Measurements from ENCODE around the gene TOMM34. TPM values are rescaled to one million over a fixed set of nuclear protein-coding genes. Genes with fewer than 3 reads are reported as not detected.

TOMM34 gene
- total RNA-seq, 1 donor from 2014 or later: 4.2 TPM

DNA sequence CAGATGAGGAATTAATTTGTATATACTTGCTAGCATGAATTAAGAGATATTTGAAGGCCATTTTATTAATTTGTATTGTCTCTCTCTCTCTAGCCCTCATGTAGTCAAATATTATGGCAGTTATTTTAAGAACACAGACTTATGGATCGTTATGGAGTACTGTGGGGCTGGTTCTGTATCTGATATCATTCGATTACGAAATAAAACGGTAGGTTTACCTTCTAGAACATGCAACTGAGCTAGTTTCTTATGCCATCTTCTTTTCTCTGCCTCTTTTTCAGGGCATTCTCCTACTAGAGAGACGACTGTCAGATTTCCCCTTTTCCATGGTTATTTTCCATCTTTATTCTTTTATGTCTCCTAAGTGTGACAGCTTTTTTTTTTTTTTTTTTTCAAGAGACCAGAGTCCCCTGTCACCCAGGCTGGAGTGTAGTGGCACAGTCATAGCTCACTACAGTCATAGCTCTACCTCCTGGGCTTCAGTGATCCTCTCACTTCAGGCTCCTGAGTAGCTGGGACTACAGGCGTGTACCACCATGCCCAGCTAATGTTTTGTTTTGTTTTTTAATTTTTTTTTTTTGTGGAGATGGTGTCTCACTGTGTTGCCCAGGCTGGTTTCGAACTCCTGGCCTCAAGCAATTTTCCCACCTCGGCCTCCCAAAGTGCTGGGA is 21.7 kb upstream of the TOMM34 start:
- no peak overlapping the region for H3K9ac ChIP-seq (ENCODE audit: low read depth in 1 of 3, low read length in 3 of 3)
- no peaks in the 10 kb centered on the region for H3K4me1 ChIP-seq (ENCODE audit: control insufficient read depth in 3 of 3, insufficient read depth in 3 of 3, low read length in 3 of 3)
- H3K36me3 ChIP-seq (ENCODE audit: control insufficient read depth in 3 of 3, insufficient read depth in 3 of 3, low read length in 3 of 3): peaks cover 0 to 19% (median 19%) of the 10 kb centered on the region in 3 donors
- no peaks in the 10 kb centered on the region for H3K9me3 ChIP-seq (ENCODE audit: control insufficient read depth in 3 of 3, low read length in 3 of 3)
- no peak overlapping the region for H3K4me3 ChIP-seq (ENCODE audit: low read length in 3 of 3)
- H3K27ac ChIP-seq (ENCODE audit: low read depth, low read length): no peak overlapping the region
- no peaks in the 10 kb centered on the region for H3K27me3 ChIP-seq (ENCODE audit: control insufficient read depth in 3 of 3, insufficient read depth in 3 of 3, low read length in 3 of 3)

DNA sequence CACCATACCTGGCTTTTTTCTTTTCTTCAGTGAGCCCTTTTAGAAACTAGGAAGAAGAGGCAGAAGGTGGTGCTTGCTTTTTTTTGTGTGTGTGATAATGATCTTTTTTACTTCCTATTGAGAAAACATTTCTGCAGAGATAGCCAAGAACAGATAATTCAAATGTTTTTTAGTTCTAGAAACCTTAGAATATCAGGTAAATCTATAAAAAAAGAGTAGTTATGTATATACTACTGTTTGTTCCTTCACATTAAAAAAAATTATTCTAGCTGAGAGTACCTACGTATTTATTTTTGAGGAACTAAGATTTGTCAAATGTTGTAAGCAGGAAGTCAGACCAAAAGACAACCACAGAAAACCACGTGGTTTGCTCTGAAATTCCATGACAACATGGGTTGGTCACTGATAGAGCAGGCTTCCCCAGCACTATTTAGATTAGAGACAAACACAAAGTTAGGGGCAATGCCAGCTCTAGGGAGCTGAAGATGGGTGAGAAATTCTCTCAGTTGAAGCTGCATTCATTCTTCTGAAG is 19.0 kb upstream of the TOMM34 start:
- Histone ChIP-seq H3K27ac (ENCODE audit: low read depth, low read length) (peak overlapping the region; percentile 38), H3K9me3 (ENCODE audit: control insufficient read depth in 3 of 3, low read length in 3 of 3) (no peaks in the 10 kb centered on the region), H3K27me3 (ENCODE audit: control insufficient read depth in 3 of 3, insufficient read depth in 3 of 3, low read length in 3 of 3) (no peaks in the 10 kb centered on the region), H3K9ac (ENCODE audit: low read depth in 1 of 3, low read length in 3 of 3) (no peak overlapping the region), H3K4me3 (ENCODE audit: low read length in 3 of 3) (no peak overlapping the region), H3K4me1 (ENCODE audit: control insufficient read depth in 3 of 3, insufficient read depth in 3 of 3, low read length in 3 of 3) (no peaks in the 10 kb centered on the region), H3K36me3 (ENCODE audit: control insufficient read depth in 3 of 3, insufficient read depth in 3 of 3, low read length in 3 of 3) (peaks cover 0 to 25% (median 22%) of the 10 kb centered on the region in 3 donors)

DNA sequence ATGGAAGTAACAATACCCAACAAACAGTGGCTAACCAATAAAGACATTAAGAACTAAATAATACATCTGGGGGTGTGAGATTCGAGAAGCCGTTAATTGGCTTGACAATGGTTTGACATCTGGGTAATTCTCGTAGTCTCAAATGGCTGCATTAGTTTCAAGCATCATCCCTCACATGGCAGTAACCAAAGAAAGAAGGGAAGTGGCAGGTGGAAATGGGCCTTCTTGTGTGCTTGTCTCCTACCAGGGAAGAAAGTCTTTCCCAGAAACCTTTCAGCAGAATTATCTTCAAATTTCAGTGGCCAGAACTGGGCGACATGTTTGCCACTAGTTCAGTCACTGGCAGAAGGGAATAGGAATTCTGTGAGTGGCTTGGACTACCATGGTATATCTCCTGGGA is 16.5 kb upstream of the TOMM34 start:
- peaks cover 0 to 28% (median 27%) of the 10 kb centered on the region in 3 donors for H3K36me3 ChIP-seq (ENCODE audit: control insufficient read depth in 3 of 3, insufficient read depth in 3 of 3, low read length in 3 of 3)
- H3K4me1 ChIP-seq (ENCODE audit: control insufficient read depth in 3 of 3, insufficient read depth in 3 of 3, low read length in 3 of 3): no peaks in the 10 kb centered on the region
- no peaks in the 10 kb centered on the region for H3K27me3 ChIP-seq (ENCODE audit: control insufficient read depth in 3 of 3, insufficient read depth in 3 of 3, low read length in 3 of 3)
- H3K4me3 ChIP-seq (ENCODE audit: low read length in 3 of 3): no peak overlapping the region
- no peak overlapping the region for H3K9ac ChIP-seq (ENCODE audit: low read depth in 1 of 3, low read length in 3 of 3)
- H3K9me3 ChIP-seq (ENCODE audit: control insufficient read depth in 3 of 3, low read length in 3 of 3): no peaks in the 10 kb centered on the region
- no peak overlapping the region for H3K27ac ChIP-seq (ENCODE audit: low read depth, low read length)

DNA sequence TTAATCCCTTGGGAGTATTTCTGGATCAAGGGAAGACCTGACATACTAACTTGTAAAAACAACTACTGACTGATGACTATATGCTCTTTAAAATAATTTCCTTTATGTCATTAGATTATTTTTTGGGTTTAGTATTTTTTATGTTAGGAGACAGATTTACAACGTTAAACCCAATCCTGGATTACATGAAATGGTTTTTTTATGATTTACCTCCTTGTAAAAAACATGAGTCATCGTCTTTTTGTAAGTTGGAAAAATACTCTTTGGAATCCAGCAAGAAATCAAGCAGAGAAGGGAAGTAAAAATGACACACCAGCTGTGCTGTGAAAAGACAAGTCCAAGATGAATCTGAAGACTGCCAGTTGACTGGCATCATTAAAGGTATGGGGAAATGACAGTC is 12.9 kb upstream of the TOMM34 start:
- Histone ChIP-seq H3K4me1 (ENCODE audit: control insufficient read depth in 3 of 3, insufficient read depth in 3 of 3, low read length in 3 of 3) (no peaks in the 10 kb centered on the region), H3K27ac (ENCODE audit: low read depth, low read length) (no peak overlapping the region), H3K4me3 (ENCODE audit: low read length in 3 of 3) (no peak overlapping the region), H3K36me3 (ENCODE audit: control insufficient read depth in 3 of 3, insufficient read depth in 3 of 3, low read length in 3 of 3) (peaks cover 0 to 23% (median 16%) of the 10 kb centered on the region in 3 donors), H3K9ac (ENCODE audit: low read depth in 1 of 3, low read length in 3 of 3) (no peak overlapping the region), H3K9me3 (ENCODE audit: control insufficient read depth in 3 of 3, low read length in 3 of 3) (no peaks in the 10 kb centered on the region), H3K27me3 (ENCODE audit: control insufficient read depth in 3 of 3, insufficient read depth in 3 of 3, low read length in 3 of 3) (no peaks in the 10 kb centered on the region)

DNA sequence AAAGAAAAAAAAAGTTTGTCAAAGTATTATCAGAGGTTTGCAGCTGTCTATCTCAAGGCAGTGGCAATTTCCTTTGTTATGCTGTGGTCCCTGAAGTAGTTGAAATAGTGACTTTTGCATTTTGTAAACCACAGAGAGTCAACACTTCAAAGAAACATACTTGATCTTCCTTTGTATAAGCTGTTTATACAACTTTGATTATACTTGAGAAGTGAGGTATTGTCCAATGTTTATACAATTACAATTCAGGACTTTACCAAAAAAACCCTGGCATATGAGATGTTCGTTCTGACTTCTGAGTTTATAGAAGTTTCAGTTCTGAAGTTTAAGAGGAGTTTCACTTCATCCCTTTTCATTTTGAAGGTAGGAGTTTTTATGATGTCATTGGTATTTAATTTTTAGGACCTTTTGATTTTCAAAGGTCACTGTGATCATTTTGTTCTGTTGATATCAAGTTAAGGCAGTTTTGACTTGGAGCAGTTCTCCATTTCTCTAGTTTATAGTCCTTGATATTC is 10.1 kb upstream of the TOMM34 start:
- Histone ChIP-seq H3K4me1 (ENCODE audit: control insufficient read depth in 3 of 3, insufficient read depth in 3 of 3, low read length in 3 of 3) (peaks cover 11 to 19% (median 14%) of the 10 kb centered on the region in 3 donors), H3K4me3 (ENCODE audit: low read length in 3 of 3) (no peak overlapping the region), H3K9me3 (ENCODE audit: control insufficient read depth in 3 of 3, low read length in 3 of 3) (no peaks in the 10 kb centered on the region), H3K9ac (ENCODE audit: low read depth in 1 of 3, low read length in 3 of 3) (no peak overlapping the region), H3K36me3 (ENCODE audit: control insufficient read depth in 3 of 3, insufficient read depth in 3 of 3, low read length in 3 of 3) (peaks cover 0 to 23% (median 16%) of the 10 kb centered on the region in 3 donors), H3K27ac (ENCODE audit: low read depth, low read length) (no peak overlapping the region), H3K27me3 (ENCODE audit: control insufficient read depth in 3 of 3, insufficient read depth in 3 of 3, low read length in 3 of 3) (no peaks in the 10 kb centered on the region)

DNA sequence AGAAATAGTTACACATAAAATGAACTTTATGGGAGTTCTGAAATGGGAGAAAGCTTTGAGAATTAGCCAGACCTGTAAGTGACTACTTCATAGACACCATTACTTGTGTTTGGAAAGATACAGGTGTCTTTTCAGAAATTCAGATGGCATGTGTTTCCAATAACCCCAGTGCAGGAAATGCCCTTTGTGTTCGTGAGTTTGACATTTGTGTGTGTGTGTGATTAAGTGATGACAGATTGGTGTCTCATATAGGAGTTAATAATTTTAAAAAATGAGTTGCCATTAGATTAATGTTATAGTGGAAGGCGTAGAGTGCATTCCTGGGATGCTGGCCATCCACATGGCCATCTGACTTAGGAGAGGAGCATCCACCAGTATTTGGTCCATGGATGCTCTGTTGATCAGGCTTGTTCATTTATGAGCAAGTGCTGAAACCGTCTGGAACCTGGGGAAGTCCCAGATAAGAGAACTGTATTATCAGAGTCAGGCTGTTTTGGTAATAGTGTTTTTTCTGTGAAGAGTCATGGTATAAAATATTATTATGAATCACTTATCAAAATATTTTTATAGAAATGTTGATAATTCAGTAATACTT is 9.2 kb upstream of the TOMM34 start:
- Histone ChIP-seq H3K4me3 (ENCODE audit: low read length in 3 of 3) (no peak overlapping the region), H3K4me1 (ENCODE audit: control insufficient read depth in 3 of 3, insufficient read depth in 3 of 3, low read length in 3 of 3) (peaks cover 11 to 19% (median 14%) of the 10 kb centered on the region in 3 donors), H3K9me3 (ENCODE audit: control insufficient read depth in 3 of 3, low read length in 3 of 3) (no peaks in the 10 kb centered on the region), H3K27me3 (ENCODE audit: control insufficient read depth in 3 of 3, insufficient read depth in 3 of 3, low read length in 3 of 3) (no peaks in the 10 kb centered on the region), H3K36me3 (ENCODE audit: control insufficient read depth in 3 of 3, insufficient read depth in 3 of 3, low read length in 3 of 3) (peaks cover 0 to 17% (median 7%) of the 10 kb centered on the region in 3 donors), H3K27ac (ENCODE audit: low read depth, low read length) (no peak overlapping the region), H3K9ac (ENCODE audit: low read depth in 1 of 3, low read length in 3 of 3) (no peak overlapping the region)

DNA sequence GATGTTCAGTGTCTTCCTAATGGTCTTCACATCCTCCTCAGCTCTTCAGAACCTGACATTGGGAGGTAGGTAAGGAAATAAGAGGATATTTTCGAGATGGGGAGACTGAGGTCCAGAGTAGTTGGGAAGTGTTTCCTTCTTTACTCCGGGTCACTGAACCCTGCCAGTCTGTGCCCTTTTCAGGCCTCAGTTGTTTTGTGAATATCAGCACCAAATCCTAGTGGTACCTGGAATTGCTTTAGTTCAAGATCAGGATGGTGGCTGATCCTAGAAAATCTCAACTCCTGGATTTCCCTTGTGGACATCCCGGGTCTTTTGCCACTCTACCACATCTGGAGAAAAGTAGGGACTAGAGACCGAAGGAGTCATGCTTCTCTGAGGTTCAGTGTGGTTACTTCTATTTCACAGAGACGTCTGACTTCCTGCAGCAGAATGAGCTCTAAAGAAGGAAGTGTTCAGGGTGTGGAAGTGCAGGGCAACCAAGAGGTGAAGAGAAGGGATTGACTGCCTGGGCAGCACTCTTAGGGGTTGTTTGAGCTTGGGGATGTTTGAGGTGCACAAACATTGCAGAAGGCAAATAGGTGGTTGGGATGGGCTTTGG is 7.1 kb upstream of the TOMM34 start:
- Histone ChIP-seq H3K27ac (ENCODE audit: low read depth, low read length) (peak overlapping the region; percentile 75), H3K4me1 (ENCODE audit: control insufficient read depth in 3 of 3, insufficient read depth in 3 of 3, low read length in 3 of 3) (peaks cover 11 to 19% (median 14%) of the 10 kb centered on the region in 3 donors), H3K4me3 (ENCODE audit: low read length in 3 of 3) (peak overlapping the region; percentile 91 to 96 (median 94)), H3K9ac (ENCODE audit: low read depth in 1 of 3, low read length in 3 of 3) (peak overlapping the region; percentile 11 to 92 (median 80)), H3K9me3 (ENCODE audit: control insufficient read depth in 3 of 3, low read length in 3 of 3) (no peaks in the 10 kb centered on the region), H3K36me3 (ENCODE audit: control insufficient read depth in 3 of 3, insufficient read depth in 3 of 3, low read length in 3 of 3) (peaks cover 0 to 3% (median 0%) of the 10 kb centered on the region in 3 donors), H3K27me3 (ENCODE audit: control insufficient read depth in 3 of 3, insufficient read depth in 3 of 3, low read length in 3 of 3) (no peaks in the 10 kb centered on the region)

DNA sequence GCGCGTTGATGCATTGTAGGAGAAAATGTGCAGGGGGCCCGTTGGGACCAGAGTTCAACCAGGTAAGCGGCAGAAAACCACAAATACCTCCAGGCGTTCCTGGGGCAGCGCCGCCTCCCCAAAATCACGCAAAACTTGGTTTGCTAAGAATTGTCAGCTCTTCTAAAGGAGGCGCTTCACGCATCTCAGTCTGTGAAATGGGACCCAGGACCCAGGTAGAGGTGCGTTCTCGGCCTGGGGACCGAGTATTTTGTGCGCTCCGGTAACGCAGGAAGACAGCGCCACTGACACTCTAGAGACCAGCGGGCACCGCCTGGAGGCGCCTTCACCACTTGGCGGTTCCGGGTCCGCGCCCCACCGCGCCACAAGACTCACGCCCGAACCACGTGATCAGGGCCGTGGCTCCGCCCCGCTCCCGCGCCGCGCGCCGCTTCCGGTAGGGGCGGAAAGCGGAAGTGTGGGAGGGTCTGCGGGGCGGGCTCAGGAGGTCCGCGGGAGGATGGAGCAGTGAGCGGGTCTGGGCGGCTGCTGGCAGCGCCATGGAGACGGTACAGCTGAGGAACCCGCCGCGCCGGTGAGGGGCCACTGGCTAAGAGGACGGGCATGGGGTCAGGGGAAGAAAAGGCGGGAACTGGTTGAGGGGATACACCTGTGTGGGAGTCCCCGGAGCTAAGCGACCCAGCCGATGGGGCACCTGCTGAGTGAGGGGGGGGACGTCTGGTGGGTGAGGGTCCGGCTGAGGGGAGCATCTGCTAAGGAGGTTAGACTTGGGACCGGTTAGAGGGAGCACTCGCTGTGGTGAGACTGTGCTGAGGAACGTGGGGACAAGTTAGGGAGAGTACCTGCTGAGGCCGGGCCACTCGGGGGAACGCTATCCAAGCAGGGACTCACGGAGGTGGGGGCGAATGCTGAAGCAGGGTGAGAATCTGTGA is 6.1 kb upstream of the TOMM34 start, which contains the start of gene STK4:
Gene STK4 (plus strand): TSS at position 483 of the 932 bp plus-strand sequence. CDS start 57 bp downstream, at position 540.
- H3K4me1 ChIP-seq (ENCODE audit: control insufficient read depth in 3 of 3, insufficient read depth in 3 of 3, low read length in 3 of 3): peaks cover 11 to 19% (median 14%) of the 10 kb centered on the region in 3 donors
- H3K27ac ChIP-seq (ENCODE audit: low read depth, low read length): peak within 1 kb of the TSS; percentile 75
- peak within 1 kb of the TSS; percentile 92 to 94 (median 92) for H3K9ac ChIP-seq (ENCODE audit: low read depth in 1 of 3, low read length in 3 of 3)
- no peaks in the 10 kb centered on the region for H3K9me3 ChIP-seq (ENCODE audit: control insufficient read depth in 3 of 3, low read length in 3 of 3)
- H3K36me3 ChIP-seq (ENCODE audit: control insufficient read depth in 3 of 3, insufficient read depth in 3 of 3, low read length in 3 of 3): no peaks in the 10 kb centered on the region
- no peaks in the 10 kb centered on the region for H3K27me3 ChIP-seq (ENCODE audit: control insufficient read depth in 3 of 3, insufficient read depth in 3 of 3, low read length in 3 of 3)
- peak within 1 kb of the TSS; percentile 91 to 96 (median 94) for H3K4me3 ChIP-seq (ENCODE audit: low read length in 3 of 3)

DNA sequence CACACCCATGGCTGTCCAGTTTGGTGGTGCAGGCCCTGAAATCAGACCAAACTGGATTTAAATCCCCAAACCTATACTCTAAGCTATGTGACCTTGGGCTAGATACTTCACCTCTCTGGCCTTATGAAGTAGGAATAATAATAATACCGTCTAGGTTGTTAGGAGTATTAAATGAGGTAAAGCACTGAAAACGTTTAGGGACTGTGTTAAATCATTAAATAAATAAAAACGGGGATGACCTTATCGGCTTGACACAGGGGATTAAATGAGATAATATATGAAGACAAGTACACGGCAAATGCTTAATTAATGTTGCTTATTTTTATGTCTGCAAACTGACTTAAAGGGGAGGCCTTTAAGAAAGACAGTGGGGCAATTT is 5.4 kb upstream of the TOMM34 start:
- peaks cover 11 to 19% (median 15%) of the 10 kb centered on the region in 3 donors for H3K4me1 ChIP-seq (ENCODE audit: control insufficient read depth in 3 of 3, insufficient read depth in 3 of 3, low read length in 3 of 3)
- peak overlapping the region; percentile 91 to 96 (median 94) for H3K4me3 ChIP-seq (ENCODE audit: low read length in 3 of 3)
- no peaks in the 10 kb centered on the region for H3K9me3 ChIP-seq (ENCODE audit: control insufficient read depth in 3 of 3, low read length in 3 of 3)
- peak overlapping the region; percentile 92 to 94 (median 92) for H3K9ac ChIP-seq (ENCODE audit: low read depth in 1 of 3, low read length in 3 of 3)
- H3K36me3 ChIP-seq (ENCODE audit: control insufficient read depth in 3 of 3, insufficient read depth in 3 of 3, low read length in 3 of 3): no peaks in the 10 kb centered on the region
- peak overlapping the region; percentile 75 for H3K27ac ChIP-seq (ENCODE audit: low read depth, low read length)
- no peaks in the 10 kb centered on the region for H3K27me3 ChIP-seq (ENCODE audit: control insufficient read depth in 3 of 3, insufficient read depth in 3 of 3, low read length in 3 of 3)

Data from skeletal muscle tissue (tissue), 4 donors.